HUES64 (cell line): ENCODE measurements around the gene MICU1. TPM values are rescaled to one million over a fixed set of nuclear protein-coding genes. Genes with fewer than 3 reads are reported as not detected.
"Not testable (repeated sequence)": the region's sequence is repeated elsewhere in the genome, so short reads cannot be mapped to it uniquely, and the experiment has no call there.

Experiments
- H3K27ac ChIP-seq: 2 replicates; pipeline ENCODE4 v1.7.0; 2013; ENCODE audit warnings: low read depth, low read length, inconsistent platforms
- H3K27me3 ChIP-seq: 2 replicates; pipeline ENCODE4 v1.6.1; 2013; ENCODE audit warnings: mild to moderate bottlenecking, low read length; ENCODE audit not compliant: insufficient read depth
- H3K36me3 ChIP-seq: 2 replicates; pipeline ENCODE4 v1.6.1; 2013; ENCODE audit warnings: mild to moderate bottlenecking, low read length; ENCODE audit not compliant: insufficient read depth
- H3K4me1 ChIP-seq: 2 replicates; pipeline ENCODE4 v1.6.1; 2013; ENCODE audit warnings: mild to moderate bottlenecking, low read length, moderate library complexity; ENCODE audit not compliant: insufficient read depth
- H3K4me3 ChIP-seq: 2 replicates; pipeline ENCODE4 v1.5.1; 2013; ENCODE audit warnings: mild to moderate bottlenecking, low read length, moderate library complexity
- H3K9ac ChIP-seq: 2 replicates; pipeline ENCODE4 v1.6.1; 2013; ENCODE audit warnings: mild to moderate bottlenecking, low read depth, low read length
- H3K9me3 ChIP-seq: 2 replicates; pipeline ENCODE4 v1.6.1; 2013; ENCODE audit warnings: low read depth, low read length; ENCODE audit not compliant: insufficient read depth
- WGBS: fragments of 150-250, 120-280 bp; methylation state at CpG from one replicate; pipeline ENCODE4 v1.1.7; 2013; ENCODE audit warnings: missing lambda C conversion rate; 5-methylcytosine and 5-hydroxymethylcytosine counted together
- polyA plus RNA-seq, 2 experiments: library from polyadenylated mRNA; stranded (reverse); fragments of 50-300 nt; gene quantifications; one replicate each; pipeline ENCODE4 v1.2.3, GENCODE V29; 2013

Gene MICU1, protein sequence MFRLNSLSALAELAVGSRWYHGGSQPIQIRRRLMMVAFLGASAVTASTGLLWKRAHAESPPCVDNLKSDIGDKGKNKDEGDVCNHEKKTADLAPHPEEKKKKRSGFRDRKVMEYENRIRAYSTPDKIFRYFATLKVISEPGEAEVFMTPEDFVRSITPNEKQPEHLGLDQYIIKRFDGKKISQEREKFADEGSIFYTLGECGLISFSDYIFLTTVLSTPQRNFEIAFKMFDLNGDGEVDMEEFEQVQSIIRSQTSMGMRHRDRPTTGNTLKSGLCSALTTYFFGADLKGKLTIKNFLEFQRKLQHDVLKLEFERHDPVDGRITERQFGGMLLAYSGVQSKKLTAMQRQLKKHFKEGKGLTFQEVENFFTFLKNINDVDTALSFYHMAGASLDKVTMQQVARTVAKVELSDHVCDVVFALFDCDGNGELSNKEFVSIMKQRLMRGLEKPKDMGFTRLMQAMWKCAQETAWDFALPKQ
- polyA plus RNA-seq (2013, experiment 1 of 2): 23.0 TPM
- polyA plus RNA-seq (2013, experiment 2 of 2): 28.6 TPM

DNA sequence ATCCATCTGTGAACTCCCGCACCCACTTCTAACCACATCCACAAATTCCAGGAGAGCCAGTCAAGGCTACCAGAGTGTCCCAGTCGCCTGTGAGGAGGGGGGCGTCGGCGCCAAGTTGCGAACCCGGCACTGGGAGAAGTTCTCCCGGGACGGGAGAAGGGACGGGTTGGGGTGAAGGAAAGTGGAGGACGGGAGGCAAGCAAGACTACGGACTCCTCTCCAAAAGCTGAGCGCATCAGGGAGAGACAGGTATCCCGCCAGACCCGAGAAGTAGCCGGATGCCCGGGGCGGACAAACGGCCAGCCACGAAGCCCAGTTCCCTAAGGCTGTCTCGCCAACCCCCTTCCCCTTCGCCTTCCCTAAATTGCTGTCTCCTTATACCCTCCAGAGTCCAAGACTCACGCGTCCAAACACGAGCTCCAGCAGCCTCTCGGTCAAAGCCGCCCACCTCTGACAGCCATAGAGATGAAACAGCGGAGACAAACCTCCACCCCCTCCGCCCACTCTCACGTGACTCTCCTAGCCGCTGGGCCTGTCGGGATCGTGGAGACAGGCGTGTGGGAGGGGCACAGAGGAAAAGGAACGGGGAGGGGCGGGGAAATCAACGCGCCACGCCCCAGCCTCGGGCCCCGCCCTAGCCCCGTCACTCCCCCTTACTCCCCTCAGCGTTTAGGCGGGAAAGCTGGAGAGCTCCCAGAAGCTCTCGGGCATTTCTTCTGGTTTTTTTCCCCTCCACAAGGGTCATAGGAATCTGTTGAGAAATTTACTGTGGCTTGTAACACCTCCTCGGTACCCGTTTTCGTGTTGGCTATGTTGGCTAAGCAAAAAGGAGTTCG is at the start of gene MICU1:
MICU1 (minus strand) TSS at position 472 of the 836 bp plus-strand sequence. CDS start 59,286 bp downstream, outside the sequence.
- under 1% methylated on average over 46 of the region's 49 CpGs for WGBS

GRCh38 chr10:72674174-72674573 is 48.3 kb upstream of the MICU1 start:
- WGBS: 86% methylated on average over 3 of the region's 5 CpGs

More for the DNA sequence above, at the start of gene MICU1:
- peaks cover 11% of the 10 kb centered on the region for H3K4me1 ChIP-seq
- H3K9ac ChIP-seq: peak within 1 kb of the TSS; percentile 81
- H3K36me3 ChIP-seq: no peaks in the 10 kb centered on the region
- peak within 1 kb of the TSS; percentile 88 for H3K27ac ChIP-seq
- peak within 1 kb of the TSS; percentile 97 for H3K4me3 ChIP-seq
- H3K9me3 ChIP-seq: no peaks in the 10 kb centered on the region
- no peaks in the 10 kb centered on the region for H3K27me3 ChIP-seq

GRCh38 chr10:72673280-72673679 is 47.4 kb upstream of the MICU1 start:
- 86% methylated on average over 1 of the region's 1 CpG for WGBS
- H3K36me3 ChIP-seq: no peaks in the 10 kb centered on the region
- H3K9me3 ChIP-seq: no peaks in the 10 kb centered on the region
- H3K27me3 ChIP-seq: no peaks in the 10 kb centered on the region
- H3K4me3 ChIP-seq: no peak overlapping the region
- H3K4me1 ChIP-seq: no peaks in the 10 kb centered on the region
- H3K27ac ChIP-seq: no peak overlapping the region
- H3K9ac ChIP-seq: no peak overlapping the region

More at GRCh38 chr10:72674174-72674573, 48.3 kb upstream of the MICU1 start:
- H3K36me3 ChIP-seq, H3K9me3 ChIP-seq, H3K4me3 ChIP-seq, H3K9ac ChIP-seq, H3K27ac ChIP-seq, H3K4me1 ChIP-seq, H3K27me3 ChIP-seq: not testable (repeated sequence)

- Histone ChIP-seq H3K27ac (no peak overlapping the region), H3K36me3 (no peaks in the 10 kb centered on the region), H3K9me3 (no peaks in the 10 kb centered on the region), H3K4me3 (no peak overlapping the region), H3K4me1 (no peaks in the 10 kb centered on the region), H3K9ac (no peak overlapping the region), H3K27me3 (no peaks in the 10 kb centered on the region)
- WGBS: 87% methylated on average over 3 of the region's 3 CpGs
Measured at GRCh38 chr10:72667207-72667864, 41.5 kb upstream of the MICU1 start.

- Histone ChIP-seq H3K27ac (no peak overlapping the region), H3K4me3 (no peak overlapping the region), H3K9me3 (no peaks in the 10 kb centered on the region), H3K27me3 (no peaks in the 10 kb centered on the region), H3K9ac (no peak overlapping the region), H3K36me3 (no peaks in the 10 kb centered on the region), H3K4me1 (no peaks in the 10 kb centered on the region)
- WGBS: 92% methylated on average over 4 of the region's 4 CpGs
Measured at GRCh38 chr10:72665925-72666324, 40.0 kb upstream of the MICU1 start.

GRCh38 chr10:72663971-72664370 is 38.1 kb upstream of the MICU1 start:
- no peaks in the 10 kb centered on the region for H3K27me3 ChIP-seq
- H3K36me3 ChIP-seq: no peaks in the 10 kb centered on the region
- H3K27ac ChIP-seq: no peak overlapping the region
- H3K4me1 ChIP-seq: peaks cover 6% of the 10 kb centered on the region; the same call in 1 of the 2 replicates
- no peak overlapping the region for H3K4me3 ChIP-seq
- no peak overlapping the region for H3K9ac ChIP-seq
- H3K9me3 ChIP-seq: no peaks in the 10 kb centered on the region

DNA sequence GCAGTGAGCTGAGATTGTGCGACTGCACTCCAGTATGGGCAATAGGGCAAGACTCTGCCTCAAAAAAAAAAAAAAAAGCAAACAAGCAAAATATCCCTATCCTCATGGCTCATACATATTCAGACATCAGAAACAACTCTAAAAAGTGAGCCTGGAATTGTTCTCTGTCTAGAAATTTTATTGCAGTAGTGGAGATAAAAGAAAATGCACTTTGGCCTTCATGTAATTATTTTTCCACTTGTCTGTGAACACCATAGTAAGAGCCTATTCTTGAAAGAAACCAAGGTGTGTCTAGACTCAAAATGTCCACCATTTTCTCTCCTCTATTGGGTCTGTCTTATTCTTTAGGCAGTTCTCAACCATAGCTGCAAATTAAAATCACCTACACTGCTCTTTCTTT is 35.6 kb upstream of the MICU1 start:
- no peak overlapping the region for H3K4me3 ChIP-seq
- 90% methylated on average over 1 of the region's 1 CpG for WGBS
- H3K27me3 ChIP-seq: no peaks in the 10 kb centered on the region
- H3K9me3 ChIP-seq: no peaks in the 10 kb centered on the region
- peaks cover 11% of the 10 kb centered on the region; the same call in 1 of the 2 replicates for H3K4me1 ChIP-seq
- H3K27ac ChIP-seq: no peak overlapping the region
- H3K36me3 ChIP-seq: no peaks in the 10 kb centered on the region
- no peak overlapping the region for H3K9ac ChIP-seq

GRCh38 chr10:72660220-72660619 is 34.3 kb upstream of the MICU1 start:
- Histone ChIP-seq H3K27me3 (no peaks in the 10 kb centered on the region), H3K9me3 (no peaks in the 10 kb centered on the region), H3K4me3 (no peak overlapping the region), H3K9ac (no peak overlapping the region), H3K36me3 (no peaks in the 10 kb centered on the region), H3K27ac (no peak overlapping the region), H3K4me1 (peaks cover 11% of the 10 kb centered on the region; the same call in 1 of the 2 replicates)

GRCh38 chr10:72659694-72660093 is 33.8 kb upstream of the MICU1 start:
- H3K36me3 ChIP-seq: no peaks in the 10 kb centered on the region
- WGBS: 95% methylated on average over 6 of the region's 8 CpGs
- H3K9me3 ChIP-seq: no peaks in the 10 kb centered on the region
- no peak overlapping the region for H3K9ac ChIP-seq
- H3K27me3 ChIP-seq: no peaks in the 10 kb centered on the region
- peaks cover 11% of the 10 kb centered on the region; the same call in 1 of the 2 replicates for H3K4me1 ChIP-seq
- no peak overlapping the region for H3K27ac ChIP-seq
- no peak overlapping the region for H3K4me3 ChIP-seq

- Histone ChIP-seq H3K9me3 (no peaks in the 10 kb centered on the region), H3K27ac (no peak overlapping the region), H3K36me3 (no peaks in the 10 kb centered on the region), H3K4me3 (no peak overlapping the region), H3K27me3 (no peaks in the 10 kb centered on the region), H3K9ac (no peak overlapping the region), H3K4me1 (peaks cover 11% of the 10 kb centered on the region; the same call in 1 of the 2 replicates)
- 78% methylated on average over 5 of the region's 5 CpGs for WGBS
Measured at GRCh38 chr10:72658696-72659400, 33.0 kb upstream of the MICU1 start.
